Endothelial cell of umbilical vein (primary cell): ENCODE data around the gene CFAP100. TPM values are rescaled to one million over a fixed set of nuclear protein-coding genes. Genes with fewer than 3 reads are reported as not detected.

Experiments used
- BruUV-seq: library from RNA; stranded (reverse); fragments of 400-500 nt; replicated peaks from 2 replicates; lab custom pipeline; 2021; lab: Mats Ljungman, UMichigan
- CTCF ChIA-PET: fragments of 300-600, 350-600 bp; sonication (Branson Sonifier 250); formaldehyde crosslinking; loops from one replicate; lab custom pipeline; 2021; ENCODE audit warnings: antibody characterized with exemption, inconsistent platforms; lab: Charles Lee
- POLR2A ChIA-PET: fragments of 300-600, 350-600 bp; sonication (Branson Sonifier 250); formaldehyde crosslinking; loops from one replicate; lab custom pipeline; 2021; ENCODE audit warnings: antibody characterized with exemption, inconsistent platforms; lab: Charles Lee
- DNase-seq: peaks from one replicate; pipeline ENCODE4 v3.0.0-alpha.2; 2011; ENCODE audit warnings: low read depth, low spot score
- FAIRE-seq: peaks from 2 replicates; lab custom pipeline; 2011; peaks lifted over from hg19 to GRCh38; lab: Jason Lieb, UNC
- H2AFZ ChIP-seq: 2 replicates; pipeline ENCODE4 v1.6.0; 2012; ENCODE audit warnings: low read depth, low read length, control low read depth, inconsistent platforms
- H3K27ac ChIP-seq: 2 replicates; pipeline ENCODE4 v1.5.1; 2011; ENCODE audit warnings: low read depth, mild to moderate bottlenecking, control low read depth, low read length, moderate library complexity; ENCODE audit not compliant: insufficient read depth
- H3K27me3 ChIP-seq, 2 experiments: 2 replicates each; pipeline versions ENCODE4 v1.6.0 to v1.6.1; 2011; ENCODE audit warnings: low read length in 2 of 2, mixed read lengths in 1 of 2; ENCODE audit not compliant: control insufficient read depth in 2 of 2, insufficient read depth in 2 of 2
- H3K36me3 ChIP-seq, 2 experiments: 2 replicates in 1 of 2; 3 replicates in 1 of 2; pipeline ENCODE4 v1.5.1; 2011; ENCODE audit warnings: low read length in 2 of 2, mild to moderate bottlenecking in 1 of 2, moderate library complexity in 1 of 2; ENCODE audit not compliant: control insufficient read depth in 2 of 2, insufficient read depth in 2 of 2; ENCODE audit errors: extremely low read depth in 1 of 2
- H3K4me1 ChIP-seq: 3 replicates; pipeline ENCODE4 v1.5.1; 2011; ENCODE audit warnings: mild to moderate bottlenecking, low read length; ENCODE audit not compliant: control insufficient read depth, insufficient read depth; ENCODE audit errors: extremely low read depth
- H3K4me2 ChIP-seq: 2 replicates; pipeline ENCODE4 v1.6.1; 2011; ENCODE audit warnings: low read length, control low read depth, mixed read lengths; ENCODE audit not compliant: insufficient read depth
- H3K4me3 ChIP-seq, 3 experiments: fragments of 200-600 bp in 1 of 3; sonication (generic), shearing (Covaris generic) in 1 of 3; replicated peaks in 1 of 3; 2 replicates each; pipeline ENCODE4 v1.5.1; 2011 to 2016; ENCODE audit warnings: control low read depth in 3 of 3, low read length in 3 of 3, mild to moderate bottlenecking in 2 of 3, inconsistent platforms in 1 of 3, low read depth in 1 of 3, moderate library complexity in 1 of 3; ENCODE audit not compliant: insufficient read depth in 1 of 3
- H3K79me2 ChIP-seq: 2 replicates; pipeline ENCODE4 v1.6.0; 2012; ENCODE audit warnings: low read length, inconsistent platforms; ENCODE audit not compliant: control insufficient read depth, insufficient read depth
- H3K9ac ChIP-seq: replicated peaks from 2 replicates; pipeline ENCODE3; 2011; ENCODE audit warnings: low read length, control low read depth; ENCODE audit not compliant: insufficient read depth; ENCODE audit errors: extremely low read depth
- H3K9me1 ChIP-seq: replicated peaks from 3 replicates; pipeline ENCODE4 v1.6.0; 2011; ENCODE audit warnings: mild to moderate bottlenecking, low read length; ENCODE audit not compliant: control insufficient read depth, insufficient read depth; ENCODE audit errors: extremely low read depth
- H3K9me3 ChIP-seq: replicated peaks from 2 replicates; pipeline ENCODE4 v1.5.1; 2012; ENCODE audit warnings: low read length, inconsistent platforms; ENCODE audit not compliant: control insufficient read depth, insufficient read depth
- H4K20me1 ChIP-seq: replicated peaks from 2 replicates; pipeline ENCODE3; 2011; ENCODE audit warnings: mild to moderate bottlenecking, low read length; ENCODE audit not compliant: control insufficient read depth, insufficient read depth; ENCODE audit errors: extremely low read depth
- EZH2 ChIP-seq: IDR thresholded peaks from 2 replicates; pipeline ENCODE4 v1.6.1; 2012; ENCODE audit warnings: borderline replicate concordance, low read depth, mild to moderate bottlenecking, moderate library complexity, low read length, inconsistent platforms; ENCODE audit not compliant: severe bottlenecking
- MYC ChIP-seq: IDR thresholded peaks from one replicate; pipeline ENCODE4 v1.6.1; 2011; ENCODE audit warnings: mild to moderate bottlenecking, low read depth, low read length
- POLR2A ChIP-seq: IDR thresholded peaks from 2 replicates; pipeline ENCODE4 v1.6.1; 2012; ENCODE audit warnings: low read depth, mild to moderate bottlenecking, control low read depth, low read length
- dilution Hi-C: fragments of 300-500 bp; cut with MboI; formaldehyde crosslinking; loops from one replicate; pipeline ENCODE4 v1.15.0; 2019; ENCODE audit warnings: low sequenced_read_pairs; ENCODE audit not compliant: extremely low pct_ligation_motif_present
- intact Hi-C: fragments of 100-400 bp; cut with micrococcal nuclease; formaldehyde crosslinking; loops from one replicate; pipeline ENCODE4 v1.10.0; 2022
- polyA plus RNA-seq, 4 experiments: library from polyadenylated mRNA; depleted of rRNA in 3 of 4; stranded (reverse) in 3 of 4; unstranded in 1 of 4; fragments of >200 nt; gene quantifications; 2 replicates each; pipeline versions ENCODE4 v1.2.1 to v1.2.3, GENCODE V29; 2011 to 2012; ENCODE audit warnings: missing spikeins in 1 of 4
- total RNA-seq: library from RNA; stranded (reverse); gene quantifications from 2 replicates; pipeline ENCODE4 v1.2.3, GENCODE V29; 2021
- TF ChIP-seq, protein P1 (sequence below): IDR thresholded peaks from 2 replicates; pipeline ENCODE4 v1.6.1; 2011; ENCODE audit not compliant: insufficient read depth, insufficient read length

The CFAP100 gene
- total and polyA plus RNA-seq, 2 donors (not counting 3 experiments of a cell fraction or from before 2014, with no cell fraction given) = not detected

- FAIRE-seq (peak; percentile 46), DNase-seq (peak; percentile 5)
- Histone ChIP-seq H3K79me2 (no peaks in the 10 kb centered on the region), H3K4me2 (peak overlapping the region; percentile 39), H3K4me1 (peaks cover 12% of the 10 kb centered on the region), H2AFZ (peak overlapping the region; percentile 81), H3K36me3 (peaks cover 0 to 4% of the 10 kb centered on the region in 2 experiments), H3K9me1 (no peaks in the 10 kb centered on the region), H3K4me3 (peak overlapping the region in 2 of 3 experiments; percentile 42 to 55), H4K20me1 (no peaks in the 10 kb centered on the region), H3K9me3 (no peaks in the 10 kb centered on the region), H3K9ac (peak overlapping the region; percentile 34), H3K27me3 (peaks cover 14 to 27% of the 10 kb centered on the region in 2 experiments), H3K27ac (no peak overlapping the region)
- BruUV-seq = no TSS peak
- no peak for TF ChIP-seq POLR2A
- peak; percentile 47 for TF ChIP-seq EZH2
- dilution Hi-C loops = no loop called here
- ChIA-PET POLR2A (no interaction called here), CTCF (interaction anchor here (1.0 to 1.6 kb wide), 4 partner anchors 32 to 427 kb away, joined by 3 to 4 read pairs (median 4); no protein-coding TSS in a partner anchor)
- intact Hi-C loops = loop anchor here (1.0 to 5.0 kb wide), 5 partner anchors 33 to 274 kb away; partner anchors contain the start of gene SLC41A3
Measured at GRCh38 chr3:126356373-126357264, 38.1 kb upstream of the CFAP100 start.

DNA sequence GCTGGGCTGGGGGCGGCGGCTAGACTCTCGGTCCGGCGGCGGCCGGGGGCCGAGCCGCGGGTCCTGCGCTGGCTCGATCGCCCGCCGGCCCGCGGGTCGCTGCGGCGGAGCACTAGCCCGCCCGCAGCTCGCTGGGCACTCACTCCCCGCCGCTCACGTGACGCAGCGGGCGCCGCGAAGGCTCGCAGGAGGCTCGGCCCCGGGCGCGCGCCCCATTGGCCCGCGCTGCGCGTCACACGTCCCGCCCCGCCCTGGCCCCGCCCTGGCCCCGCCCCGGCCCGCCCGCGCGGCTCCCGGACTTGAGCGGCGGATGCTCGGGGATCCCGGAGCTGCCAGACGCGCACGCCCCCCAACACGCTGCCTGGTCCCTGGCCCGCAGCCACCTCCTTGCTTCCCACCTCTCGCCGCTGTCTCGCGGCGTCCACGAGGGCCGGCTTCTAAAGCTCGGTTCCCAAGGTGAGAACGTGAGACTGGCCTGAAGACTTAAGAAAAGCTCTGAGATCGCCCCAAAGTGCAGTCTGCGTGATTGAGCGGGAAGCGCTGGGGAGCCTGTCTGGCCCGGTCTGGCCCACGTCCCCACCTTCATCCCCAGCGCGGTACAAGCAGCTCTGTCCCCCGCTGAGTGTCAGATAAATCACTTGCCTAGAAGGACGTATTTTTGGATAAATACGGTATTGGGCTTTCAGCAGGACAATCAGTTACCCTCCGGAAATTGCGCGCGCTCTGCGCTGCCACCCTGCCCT is 37.2 kb upstream of the CFAP100 start, which contains the start of gene KLF15:
KLF15 (minus strand) TSS at position 114 of the 743 bp plus-strand sequence. CDS start 4,486 bp downstream, outside the sequence.
- CTCF ChIA-PET = interaction anchor here (0.7 to 1.6 kb wide), 7 partner anchors 31 to 1339 kb away, joined by 3 to 4 read pairs (median 4); no protein-coding TSS in a partner anchor

More for the DNA sequence above, 37.2 kb upstream of the CFAP100 start, which contains the start of gene KLF15:
- Histone ChIP-seq H4K20me1 (no peaks in the 10 kb centered on the region), H2AFZ (peak within 1 kb of the TSS; percentile 92), H3K4me2 (peak within 1 kb of the TSS; percentile 67), H3K36me3 (no peaks in the 10 kb centered on the region), H3K9ac (peak within 1 kb of the TSS; percentile 34), H3K9me3 (no peaks in the 10 kb centered on the region), H3K9me1 (no peaks in the 10 kb centered on the region), H3K79me2 (no peaks in the 10 kb centered on the region), H3K4me3 (peak within 1 kb of the TSS; percentile 21 to 55 (median 42)), H3K27me3 (peaks cover 14 to 29% of the 10 kb centered on the region in 2 experiments), H3K27ac (no peak within 1 kb of the TSS), H3K4me1 (peaks cover 12% of the 10 kb centered on the region)
- TF ChIP-seq MYC = no peak
- peak; percentile 43 for TF ChIP-seq EZH2
- TF ChIP-seq, protein P1, sequence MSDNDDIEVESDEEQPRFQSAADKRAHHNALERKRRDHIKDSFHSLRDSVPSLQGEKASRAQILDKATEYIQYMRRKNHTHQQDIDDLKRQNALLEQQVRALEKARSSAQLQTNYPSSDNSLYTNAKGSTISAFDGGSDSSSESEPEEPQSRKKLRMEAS = peak; percentile 56
- dilution Hi-C loops = no loop called here
- intact Hi-C loops = loop anchor here (1.0 to 5.0 kb wide), 3 partner anchors 70 to 275 kb away; partner anchors contain the start of gene SLC41A3
- no TSS peak for BruUV-seq
- DNase-seq = peak; percentile 82
- POLR2A ChIA-PET = no interaction called here
- peak; percentile 47 for FAIRE-seq
